CD4-positive, alpha-beta T cell treated with Interleukin-17A for 1 hour (primary cell): ENCODE data around the gene WDR59.
"Not testable (repeated sequence)": the region's sequence is repeated elsewhere in the genome, so short reads cannot be mapped to it uniquely, and the experiment has no call there.

ENCODE experiments used
- DNase-seq: peaks from one replicate; pipeline ENCODE4 v3.0.0-alpha.2; 2020

Gene WDR59

GRCh38 chr16:74984529-74985296 is at the start of gene WDR59:
Gene WDR59, minus strand, starts transcription at chr16:74985123. Its CDS starts 106 bp downstream, at chr16:74985017.
- DNase-seq = peak; percentile 99

- DNase-seq = no peak
These were observed 47.7 kb upstream of the WDR59 start for GRCh38 chr16:75032655-75033054.

- no peak for DNase-seq
These were observed 44.9 kb upstream of the WDR59 start for GRCh38 chr16:75029854-75030253.

GRCh38 chr16:75028544-75029135 is 43.7 kb upstream of the WDR59 start:
- no peak for DNase-seq

- no peak for DNase-seq
These were observed 42.8 kb upstream of the WDR59 start for GRCh38 chr16:75027520-75028300.

- DNase-seq = no peak
These were observed 42.0 kb upstream of the WDR59 start for GRCh38 chr16:75026892-75027391.

- DNase-seq = not testable (repeated sequence)
These were observed 41.4 kb upstream of the WDR59 start for GRCh38 chr16:75026239-75026891.

- no peak for DNase-seq
These were observed 40.8 kb upstream of the WDR59 start for GRCh38 chr16:75025761-75026160.

- DNase-seq = no peak
These were observed 39.7 kb upstream of the WDR59 start for GRCh38 chr16:75024594-75024993.

- no peak for DNase-seq
These were observed 39.3 kb upstream of the WDR59 start for GRCh38 chr16:75024182-75024581.

GRCh38 chr16:75023009-75023408 is 38.1 kb upstream of the WDR59 start:
- DNase-seq = no peak

GRCh38 chr16:75022567-75022966 is 37.6 kb upstream of the WDR59 start:
- DNase-seq = no peak

- DNase-seq = no peak
These were observed 36.5 kb upstream of the WDR59 start for GRCh38 chr16:75021410-75021809.

GRCh38 chr16:75019586-75019985 is 34.7 kb upstream of the WDR59 start:
- DNase-seq = no peak

- no peak for DNase-seq
These were observed 34.1 kb upstream of the WDR59 start for GRCh38 chr16:75019007-75019406.

GRCh38 chr16:75017670-75018525 is 33.0 kb upstream of the WDR59 start:
- DNase-seq = no peak

GRCh38 chr16:75016451-75017081 is 31.6 kb upstream of the WDR59 start:
- not testable (repeated sequence) for DNase-seq

GRCh38 chr16:75014318-75014717 is 29.4 kb upstream of the WDR59 start:
- no peak for DNase-seq

GRCh38 chr16:75013123-75013522 is 28.2 kb upstream of the WDR59 start:
- DNase-seq = not testable (repeated sequence)

- no peak for DNase-seq
These were observed 27.6 kb upstream of the WDR59 start for GRCh38 chr16:75012380-75013081.
